Measurements from ENCODE around the gene ANTXRL. TPM values are rescaled to one million over a fixed set of nuclear protein-coding genes. Genes with fewer than 3 reads are reported as not detected.
"Not testable (repeated sequence)": the region's sequence is repeated elsewhere in the genome, so short reads cannot be mapped to it uniquely, and the experiment has no call there.

The ANTXRL gene
- total RNA-seq = not detected
- long read RNA-seq = 0 reads

DNA sequence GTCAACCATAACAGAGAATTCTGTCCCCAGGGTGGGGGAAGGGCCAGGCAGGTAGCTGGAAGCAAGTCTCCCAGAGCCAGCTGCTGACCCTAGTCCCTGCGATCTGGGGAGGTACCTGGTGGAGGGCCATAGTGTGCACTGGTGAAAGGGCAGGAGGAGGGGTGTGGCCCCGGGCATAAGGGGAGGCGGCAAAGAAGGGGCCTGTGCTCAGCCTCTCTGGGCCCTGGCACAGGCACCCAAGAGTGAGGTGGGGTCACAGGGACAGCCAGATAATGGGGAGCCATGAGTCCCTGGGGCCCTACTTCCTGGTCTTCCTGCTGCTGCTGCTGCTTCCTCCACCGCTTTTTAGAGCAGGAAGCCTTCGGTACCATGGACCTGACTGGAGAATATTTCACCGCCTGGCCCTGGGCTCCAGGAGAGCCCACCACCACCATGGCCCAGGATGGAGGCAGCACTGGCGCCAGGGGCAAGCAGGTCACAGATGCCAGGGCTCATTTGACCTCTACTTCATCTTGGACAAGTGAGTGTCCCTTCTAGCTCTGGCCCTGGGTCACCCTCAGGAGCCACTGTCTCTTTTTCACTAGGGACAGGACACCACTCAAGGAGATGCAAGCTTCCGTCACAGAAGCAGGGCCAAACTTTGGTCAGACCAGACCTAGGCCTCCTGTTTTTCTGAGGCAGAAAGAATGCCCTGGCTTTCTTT, at the start of gene ANTXRL:
Gene ANTXRL (plus strand): TSS at position 7 of the 703 bp plus-strand sequence. CDS start 266 bp downstream, at position 273.
- DNase-seq = no peak
- intact Hi-C loops (cut with DNase I) = no loop called here
- no peak for ATAC-seq (ENCODE audit: poor library complexity)

DNA sequence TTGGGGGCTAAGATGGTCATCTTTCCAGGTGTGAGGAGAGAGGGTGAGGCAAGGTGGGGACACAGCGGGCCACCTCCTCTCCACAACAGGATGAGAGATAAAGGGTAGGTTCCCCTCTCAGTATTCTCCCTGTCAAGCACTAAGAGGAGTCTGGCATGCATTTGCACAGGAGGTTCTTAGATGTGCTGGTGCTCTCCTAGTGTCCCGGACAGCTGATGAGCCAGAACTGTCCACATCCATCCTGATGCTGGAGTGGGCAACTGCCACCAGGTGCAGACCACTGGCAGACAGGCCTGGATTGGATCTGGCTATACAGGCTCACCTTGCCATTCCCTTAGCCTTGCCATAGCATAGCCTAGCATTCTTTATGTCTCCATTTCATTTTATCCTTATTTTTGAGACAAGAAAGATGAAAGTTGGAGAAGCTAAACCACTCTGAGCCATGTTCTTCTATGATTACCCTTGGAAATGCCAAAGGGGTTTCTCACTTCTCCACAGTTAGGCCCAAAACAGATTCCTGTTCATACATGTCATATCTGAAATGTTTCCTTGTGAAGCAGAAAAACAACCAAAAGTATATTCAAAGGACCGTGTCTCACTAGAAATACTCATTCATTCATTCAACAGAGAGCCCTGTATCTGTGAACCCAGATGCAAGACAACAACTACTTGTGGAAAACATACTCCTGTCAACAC, 48.8 kb upstream of the ANTXRL start:
- intact Hi-C loops (cut with DNase I) = no loop called here
- DNase-seq = no peak
- ATAC-seq (ENCODE audit: poor library complexity) = no peak

DNA sequence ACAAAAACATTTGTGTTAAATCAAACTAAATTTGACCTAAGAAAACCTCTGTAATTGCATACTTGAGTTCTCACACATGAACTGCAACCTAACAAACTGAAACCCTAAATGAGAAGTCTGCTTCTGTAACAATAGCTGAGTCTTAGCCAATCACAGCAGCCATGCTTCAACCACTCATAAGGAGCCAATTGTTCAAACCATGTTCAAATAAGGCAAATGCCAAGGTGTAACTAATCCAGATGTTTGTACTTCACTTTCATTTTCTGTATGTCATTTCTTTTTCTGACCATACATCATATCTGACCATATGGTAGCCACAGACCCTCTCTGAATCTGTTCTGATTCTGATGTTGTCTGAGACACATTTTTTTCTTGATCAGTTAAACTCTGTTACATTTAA, 47.5 kb upstream of the ANTXRL start:
- DNase-seq = no peak
- intact Hi-C loops (cut with DNase I) = no loop called here
- no peak for ATAC-seq (ENCODE audit: poor library complexity)

DNA sequence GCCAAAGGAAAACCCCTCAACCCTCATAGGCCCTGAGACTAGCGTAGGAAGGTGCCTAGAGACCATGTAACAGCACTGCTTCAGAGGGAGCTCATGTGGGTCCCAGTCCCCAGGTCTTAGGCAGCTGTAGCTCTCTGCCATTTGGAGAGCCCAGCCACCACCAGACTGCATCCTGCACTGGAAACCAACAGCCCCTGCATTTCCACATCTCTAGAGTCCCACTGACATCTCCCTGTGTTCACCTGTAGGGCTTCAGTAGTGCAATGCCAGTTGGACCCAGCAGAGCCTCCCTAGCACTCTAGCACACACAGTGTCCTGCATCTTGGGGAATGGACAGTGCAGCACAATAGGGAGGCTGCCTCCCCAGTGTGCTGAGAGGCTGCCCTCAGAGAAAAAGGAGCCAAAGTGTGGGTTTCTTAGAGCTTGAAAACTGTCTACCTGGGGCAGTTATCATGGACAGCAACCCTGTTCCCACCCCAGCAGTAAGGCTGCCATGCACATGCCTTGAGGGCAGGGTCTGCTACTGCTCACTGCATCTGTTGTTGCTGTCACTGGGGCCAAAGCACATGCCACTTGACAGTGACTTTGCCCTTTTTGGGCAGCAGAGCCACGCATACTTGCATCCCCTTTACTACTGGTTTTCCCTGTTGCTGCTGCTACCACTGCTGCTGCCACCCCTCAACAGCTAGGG, 46.7 kb upstream of the ANTXRL start:
- ATAC-seq (ENCODE audit: poor library complexity) (peak; percentile 11), DNase-seq (no peak)
- intact Hi-C loops (cut with DNase I) = no loop called here

DNA sequence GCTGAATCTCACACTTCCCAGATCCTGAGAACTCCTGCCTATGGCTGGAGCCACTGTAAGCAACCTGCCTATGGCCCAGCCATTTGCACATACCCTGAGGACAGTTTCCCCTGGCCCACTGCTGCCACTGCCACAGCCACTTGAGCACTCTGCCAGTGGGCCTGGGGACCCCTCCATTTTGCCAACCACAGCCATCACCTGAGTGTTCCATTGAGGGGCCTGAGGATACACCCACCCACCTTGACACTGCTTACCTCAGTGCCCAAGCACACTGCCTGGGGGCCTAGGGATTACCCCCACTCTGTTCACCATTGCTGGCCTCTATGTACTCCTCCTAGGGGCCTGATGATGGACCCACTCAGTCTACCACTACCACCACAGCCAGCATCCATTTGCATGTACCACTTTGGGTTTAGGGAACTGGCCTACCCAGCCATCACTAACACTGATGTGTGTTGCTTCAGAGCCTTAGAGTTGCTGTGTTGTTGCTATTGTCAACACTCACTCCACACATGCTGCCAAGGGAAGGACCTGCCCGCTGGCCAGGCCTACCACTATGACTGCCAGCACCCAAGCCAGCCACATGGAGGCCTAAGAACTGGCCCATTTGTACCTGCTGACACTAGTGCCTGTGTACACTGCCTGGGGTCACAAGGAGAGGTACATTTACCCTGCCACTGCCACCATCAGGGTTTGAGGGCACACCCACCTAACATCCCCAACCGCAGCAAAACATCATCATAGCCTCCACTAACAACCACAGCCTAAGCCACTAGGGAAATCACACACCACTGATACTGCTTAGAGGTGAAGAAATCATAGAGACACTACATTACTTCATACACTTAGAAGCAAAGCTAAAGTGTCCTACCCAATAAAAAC, 45.9 kb upstream of the ANTXRL start:
- DNase-seq (no peak), ATAC-seq (ENCODE audit: poor library complexity) (peak; percentile 95)
- intact Hi-C loops (cut with DNase I) = no loop called here

DNA sequence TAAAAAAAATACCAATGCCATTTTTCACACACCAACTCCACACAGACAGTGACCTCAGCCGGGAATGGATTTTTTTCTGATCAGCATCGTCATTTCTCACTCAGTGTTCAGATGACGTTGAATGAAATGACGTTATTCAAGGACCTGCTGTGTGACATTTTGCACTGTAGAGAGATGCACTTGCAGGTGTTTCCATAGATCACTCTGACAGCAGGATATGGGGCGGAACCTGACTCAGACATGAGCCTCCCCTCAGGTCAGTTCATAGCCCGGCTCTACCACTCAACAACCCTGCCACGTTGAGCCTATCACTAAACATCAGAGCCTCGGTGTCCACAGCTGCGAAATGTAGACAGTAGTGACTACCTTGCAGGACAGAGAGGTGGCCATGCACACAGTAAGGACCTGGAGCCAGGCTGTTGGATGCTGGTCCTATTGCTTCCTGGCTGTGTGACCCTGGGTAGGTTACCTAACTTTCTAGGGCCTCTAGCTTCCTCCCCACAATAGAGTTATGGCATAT, 41.4 kb upstream of the ANTXRL start:
- intact Hi-C loops (cut with DNase I) = no loop called here
- no peak for ATAC-seq (ENCODE audit: poor library complexity)

DNA sequence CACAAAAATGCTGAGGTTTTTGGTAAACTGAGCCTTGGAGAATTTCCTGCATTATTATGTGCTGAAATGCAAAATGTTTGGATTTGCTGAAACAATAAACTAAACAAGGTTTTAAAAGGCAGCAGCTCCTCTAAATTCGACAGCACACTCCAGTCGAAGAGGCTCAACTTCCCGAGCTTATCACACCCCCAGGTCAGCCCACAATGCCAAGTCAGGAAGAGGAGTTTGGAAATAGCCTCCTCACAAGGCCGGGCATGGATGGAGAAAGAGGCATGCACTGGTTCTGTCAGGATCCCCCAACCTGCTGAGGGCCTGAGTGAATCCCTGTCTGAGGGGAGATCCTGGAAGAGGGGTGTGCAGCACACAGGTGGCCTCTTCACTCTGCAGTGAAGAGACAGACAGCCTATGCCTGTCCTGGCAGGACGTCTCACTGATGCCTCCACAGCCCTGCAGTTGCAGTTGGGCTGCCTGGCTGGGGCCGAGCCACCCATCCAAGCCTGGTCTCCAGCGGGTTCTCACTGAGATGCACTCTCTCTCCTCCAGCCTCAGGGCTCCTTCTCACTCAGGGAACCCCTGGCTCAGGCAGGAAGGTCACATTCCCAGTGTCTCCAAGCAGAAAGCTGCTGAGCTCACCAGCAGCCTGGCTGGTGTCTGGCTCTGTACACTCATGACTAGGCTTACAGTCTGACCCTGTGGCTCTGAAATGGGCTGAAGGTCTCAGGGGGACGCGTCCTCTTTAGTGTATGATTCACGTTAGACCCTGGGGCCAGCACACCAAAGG, 40.2 kb upstream of the ANTXRL start:
- ATAC-seq (ENCODE audit: poor library complexity); DNase-seq; intact Hi-C loops (cut with DNase I): not testable (repeated sequence)

More for the DNA sequence above, 41.4 kb upstream of the ANTXRL start:
- DNase-seq = no peak

DNA sequence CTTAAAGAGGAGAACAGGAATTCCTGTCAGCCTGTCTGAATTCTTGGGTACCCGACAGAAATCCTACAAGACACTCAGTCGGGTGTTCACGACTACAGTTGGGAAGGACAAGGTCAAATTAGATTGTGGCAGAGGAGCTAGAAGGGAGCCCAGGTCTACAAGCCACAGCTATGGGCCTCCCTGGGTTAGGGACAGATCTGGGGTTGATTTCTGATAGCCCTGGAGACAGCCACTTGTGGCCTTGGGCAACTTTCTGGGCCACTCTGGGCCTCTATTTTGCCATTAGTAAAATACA, 39.7 kb upstream of the ANTXRL start:
- intact Hi-C loops (cut with DNase I) = no loop called here
- ATAC-seq (ENCODE audit: poor library complexity) = no peak
- DNase-seq = no peak

DNA sequence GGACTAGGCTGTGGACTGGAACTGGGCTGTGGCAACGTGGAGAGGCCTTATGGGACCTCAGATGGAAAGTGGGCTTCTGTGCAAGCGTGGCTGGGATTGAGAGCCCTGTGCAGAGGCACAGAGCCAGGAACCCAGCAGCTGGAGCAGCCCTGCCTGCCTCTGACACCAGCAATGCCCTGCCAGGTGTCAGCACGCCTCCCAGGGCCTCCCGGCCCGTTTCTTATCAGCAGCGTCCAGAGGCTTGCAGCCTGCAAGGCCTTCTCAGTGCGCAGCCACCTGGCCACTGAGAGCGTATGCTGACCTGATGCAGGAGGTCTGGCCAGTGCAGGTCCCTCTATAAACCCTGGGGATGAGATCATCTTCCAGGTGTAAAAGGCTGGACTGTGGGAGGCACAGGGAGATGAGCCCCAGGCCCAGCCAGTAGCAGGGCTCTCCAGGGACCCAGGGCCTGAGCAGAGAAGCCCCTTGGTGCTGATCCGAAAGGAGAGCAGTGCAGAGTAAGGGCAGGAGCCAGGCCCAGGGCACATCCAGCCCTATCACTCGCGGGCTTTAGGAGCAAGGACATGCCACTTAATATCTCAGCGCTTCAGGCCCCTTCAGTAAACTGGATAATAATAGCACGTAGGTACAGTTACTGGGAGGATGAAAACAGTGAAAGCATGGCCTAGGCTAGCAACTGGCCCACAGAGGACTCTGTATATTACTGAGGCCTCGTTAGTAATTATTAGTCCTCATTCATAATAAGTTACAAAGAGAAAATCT, 38.8 kb upstream of the ANTXRL start:
- peak; percentile 69 for DNase-seq
- ATAC-seq (ENCODE audit: poor library complexity) = peak; percentile 87
- intact Hi-C loops (cut with DNase I) = no loop called here

DNA sequence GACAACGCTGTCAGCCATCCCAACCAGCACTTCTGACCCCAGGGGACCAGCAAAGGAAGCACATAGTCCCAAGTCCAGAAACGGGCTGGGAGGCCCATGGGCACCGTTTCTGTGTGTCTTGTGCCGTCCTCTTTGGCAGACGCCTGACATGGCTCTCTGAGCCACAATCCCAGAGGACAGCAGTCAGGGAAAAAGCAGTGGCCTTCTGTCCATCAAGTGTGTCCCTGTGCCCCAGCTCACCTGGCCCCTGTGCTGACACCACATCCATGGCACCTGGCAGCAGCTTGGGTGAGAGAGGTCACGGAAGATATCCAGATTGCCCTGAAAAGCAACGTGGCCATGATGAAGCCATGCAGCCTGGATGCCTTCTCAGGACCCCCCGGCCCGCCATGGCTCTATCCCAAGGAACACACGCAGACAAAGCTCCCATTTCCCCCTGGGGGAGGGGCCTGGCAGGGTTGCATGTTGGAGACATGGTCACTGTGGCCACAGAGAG, 38.1 kb upstream of the ANTXRL start:
- ATAC-seq (ENCODE audit: poor library complexity) (no peak), DNase-seq (no peak)
- intact Hi-C loops (cut with DNase I) = no loop called here

DNA sequence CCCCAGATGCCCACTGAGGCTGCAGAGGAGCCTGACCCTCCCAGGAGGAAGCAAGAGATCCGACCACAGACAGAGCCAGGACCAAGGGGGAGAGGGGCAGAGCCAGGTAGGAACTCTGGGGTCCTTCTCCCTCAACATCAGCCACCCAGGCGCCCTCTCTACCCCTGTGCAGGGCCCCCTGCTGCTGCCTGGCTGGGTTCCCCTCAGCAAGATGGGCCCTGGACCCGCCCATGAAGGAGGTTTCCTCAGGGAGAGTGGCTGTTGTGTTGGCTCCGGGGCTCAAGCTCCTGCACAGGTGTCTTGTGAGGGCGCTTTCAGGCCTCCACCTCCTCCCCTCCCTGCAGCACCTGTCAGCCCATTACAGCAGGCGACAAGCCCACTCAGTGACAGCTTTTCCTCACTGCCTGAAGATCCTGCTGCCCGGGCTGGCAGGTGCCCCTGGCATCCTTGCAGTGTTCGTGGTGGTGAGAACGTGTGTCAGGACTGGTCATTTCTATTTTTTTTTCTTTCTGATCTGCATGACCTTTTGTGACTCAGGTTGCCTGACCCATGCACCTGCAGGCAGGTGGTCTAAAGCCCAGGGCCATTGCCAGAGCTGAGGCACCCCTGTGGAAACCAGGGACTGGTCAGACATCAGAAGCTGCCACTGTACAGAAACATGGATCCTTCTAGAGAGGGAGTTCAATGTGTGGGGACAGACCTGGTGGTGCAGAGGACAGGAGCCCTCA, 37.0 kb upstream of the ANTXRL start:
- DNase-seq; intact Hi-C loops (cut with DNase I); ATAC-seq (ENCODE audit: poor library complexity): not testable (repeated sequence)

DNA sequence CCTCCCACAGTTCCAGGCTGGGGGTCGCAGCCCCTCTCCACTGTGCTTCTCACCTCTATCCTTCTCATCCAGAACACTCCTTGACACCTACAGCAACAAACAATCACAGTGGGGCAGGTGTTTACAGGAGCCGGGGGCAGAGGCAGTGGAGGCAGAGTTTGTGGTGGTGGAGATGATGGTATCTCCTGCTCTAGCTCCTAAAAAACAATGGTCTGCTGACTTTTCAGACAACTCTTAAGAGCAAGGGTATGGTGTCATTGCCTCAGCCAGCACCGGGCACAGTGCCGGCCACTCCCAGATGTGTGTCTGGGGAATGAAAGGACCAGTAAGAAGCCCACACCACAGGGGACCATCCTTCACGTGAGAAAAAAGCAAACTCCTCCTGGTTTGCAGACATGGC, 36.3 kb upstream of the ANTXRL start:
- ATAC-seq (ENCODE audit: poor library complexity) (no peak), DNase-seq (no peak)
- intact Hi-C loops (cut with DNase I) = no loop called here

DNA sequence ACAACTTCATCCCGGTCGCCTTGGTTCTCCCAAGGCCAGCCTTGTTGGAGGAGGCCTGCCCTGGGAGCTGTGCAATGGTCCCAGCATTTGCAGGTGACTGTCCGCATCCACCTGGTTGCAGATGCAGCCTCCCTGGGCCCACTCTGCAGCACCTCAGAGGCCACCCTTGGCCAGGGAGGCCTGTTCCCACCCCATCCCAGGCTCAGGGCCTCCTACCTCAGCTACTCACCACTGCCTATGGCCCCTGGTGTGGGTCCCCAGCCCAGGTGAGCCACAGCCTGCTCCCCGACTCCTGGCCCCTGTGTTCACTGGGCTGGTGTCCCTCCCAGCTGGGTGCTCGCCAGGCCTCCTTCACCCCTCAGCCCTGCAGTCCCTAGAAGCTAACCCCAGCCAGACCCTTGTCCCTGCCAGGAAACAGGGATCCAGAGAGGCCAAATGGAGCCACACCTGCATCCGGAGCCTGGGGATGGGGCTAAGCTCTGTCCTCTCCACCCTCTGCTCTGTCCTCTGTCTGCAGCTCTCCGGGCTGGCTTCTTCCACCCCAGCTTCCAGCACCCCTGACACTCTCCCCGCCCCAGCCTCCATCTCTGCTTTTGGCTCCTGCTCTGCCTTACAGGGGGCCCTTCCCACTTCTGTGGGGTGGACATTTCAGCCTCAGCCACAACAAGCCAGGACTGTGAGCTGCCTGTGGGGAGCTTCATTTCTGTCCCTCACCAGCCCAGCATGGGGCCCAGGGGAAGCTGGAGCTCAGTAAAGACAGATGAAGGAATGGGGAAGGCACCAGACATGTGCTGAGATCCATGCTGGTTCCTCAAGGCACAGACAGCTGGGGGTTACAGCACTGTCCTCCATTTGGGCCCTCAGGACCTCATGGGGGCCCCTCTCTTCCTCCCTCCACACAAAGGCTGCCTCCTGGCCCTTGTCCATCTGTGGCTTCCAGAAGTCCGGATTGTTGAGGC, 35.6 kb upstream of the ANTXRL start:
- DNase-seq = no peak
- intact Hi-C loops (cut with DNase I) = no loop called here
- no peak for ATAC-seq (ENCODE audit: poor library complexity)

DNA sequence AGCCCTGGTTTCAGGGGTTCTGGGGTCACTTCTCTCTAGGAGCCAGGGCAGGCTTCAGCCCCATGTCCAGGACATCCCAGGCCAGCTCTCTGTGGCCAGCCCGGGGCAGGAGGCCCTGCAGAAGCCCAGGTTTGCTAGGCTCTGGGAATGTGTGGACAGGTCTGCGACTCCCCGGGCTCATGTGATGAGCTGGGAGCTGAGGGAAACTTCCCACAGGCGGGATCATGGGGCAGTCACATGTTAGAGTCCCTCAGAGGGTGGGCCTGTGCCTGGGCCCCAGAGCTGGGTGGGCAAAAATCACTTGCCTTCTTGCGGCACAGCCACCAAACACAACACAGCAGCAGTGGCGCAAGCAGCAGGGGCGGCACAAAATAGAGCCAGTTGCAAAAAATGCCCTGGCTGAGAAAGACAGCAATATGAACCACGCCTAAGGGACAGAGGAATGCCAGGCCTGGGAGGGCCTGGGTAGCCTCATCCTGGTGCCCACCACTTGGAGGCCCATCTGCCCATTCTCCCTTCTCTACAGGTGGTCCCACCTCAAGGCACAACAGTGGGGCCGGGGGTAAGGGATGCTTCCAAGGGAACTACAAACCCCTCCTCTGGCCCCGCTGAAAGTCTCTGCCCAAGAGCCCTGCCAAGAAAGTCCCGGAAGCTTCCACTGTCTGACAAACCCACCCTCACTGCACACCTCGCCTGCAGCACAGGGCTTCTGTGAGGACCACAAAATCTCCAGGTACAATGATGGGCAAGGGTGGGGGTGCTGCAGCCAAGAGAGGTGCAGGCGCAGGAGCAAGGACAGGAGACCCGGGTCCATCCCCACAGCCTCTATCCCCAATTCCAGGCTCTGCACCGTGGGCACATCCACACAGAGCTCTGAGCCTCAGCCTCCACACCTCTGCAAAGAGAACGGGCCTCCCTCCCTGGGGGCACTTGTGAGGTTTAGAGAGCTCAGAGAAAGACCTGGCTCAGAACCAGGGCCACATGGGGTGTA, 34.6 kb upstream of the ANTXRL start:
- ATAC-seq (ENCODE audit: poor library complexity) (peak; percentile 78), DNase-seq (no peak)
- intact Hi-C loops (cut with DNase I) = no loop called here
